H1 (cell line): ENCODE data around the gene NSA2. TPM values are rescaled to one million over a fixed set of nuclear protein-coding genes. Genes with fewer than 3 reads are reported as not detected.

Experiments used
- ATF3 ChIP-seq: IDR thresholded peaks from 2 replicates; pipeline ENCODE4 v1.6.1; 2011; ENCODE audit warnings: low read depth, mild to moderate bottlenecking, low read length; ENCODE audit not compliant: insufficient read depth
- CBX8 ChIP-seq: fragments of 300-800, 300-1000 bp; sonication (generic); IDR thresholded peaks from 2 replicates; pipeline ENCODE4 v1.7.1; 2016; ENCODE audit warnings: low read depth, low read length, borderline replicate concordance
- EGR1 ChIP-seq: IDR thresholded peaks from 2 replicates; pipeline ENCODE4 v1.6.1; 2011; ENCODE audit warnings: low read depth, low read length, borderline replicate concordance
- HDAC2 ChIP-seq, 2 experiments: fragments of 300-600 bp in 1 of 2; sonication (generic) in 1 of 2; IDR thresholded peaks; 2 replicates each; pipeline ENCODE4 v1.6.1; 2011 to 2012; ENCODE audit warnings: low read depth in 2 of 2, low read length in 2 of 2, mild to moderate bottlenecking in 2 of 2, moderate library complexity in 2 of 2, borderline replicate concordance in 1 of 2, inconsistent platforms in 1 of 2
- KDM1A ChIP-seq: fragments of 200-600, 300-600 bp; sonication (generic); IDR thresholded peaks from 2 replicates; pipeline ENCODE4 v1.7.1; 2016; ENCODE audit warnings: mild to moderate bottlenecking, low read length, borderline replicate concordance
- NANOG ChIP-seq: IDR thresholded peaks from 2 replicates; pipeline ENCODE4 v1.6.1; 2011; ENCODE audit warnings: low read length, low read depth, mild to moderate bottlenecking, inconsistent platforms; ENCODE audit not compliant: insufficient read depth, poor library complexity, severe bottlenecking
- SIN3A ChIP-seq, 2 experiments: IDR thresholded peaks in 1 of 2; conservative IDR thresholded peaks in 1 of 2; 2 replicates each; pipeline ENCODE4 v1.6.1; 2011 to 2012; ENCODE audit warnings: low read length in 2 of 2, improper control_type of control experiment in 1 of 2, low read depth in 1 of 2, mild to moderate bottlenecking in 1 of 2
- SIX5 ChIP-seq: IDR thresholded peaks from 2 replicates; pipeline ENCODE4 v1.6.1; 2011; ENCODE audit warnings: mild to moderate bottlenecking, low read depth, low read length
- YY1 ChIP-seq: IDR thresholded peaks from 2 replicates; pipeline ENCODE4 v1.6.1; 2011; ENCODE audit warnings: low read depth, mild to moderate bottlenecking, low read length
- polyA plus RNA-seq, 7 experiments: library from polyadenylated mRNA; depleted of rRNA in 3 of 7; stranded (reverse) in 5 of 7; unstranded in 2 of 7; fragments of >200 nt in 5 of 7; fragments of 200-250 nt in 2 of 7; gene quantifications; 1 replicate in 5 of 7; 2 replicates in 1 of 7; 4 replicates in 1 of 7; pipeline versions ENCODE4 v1.2.1 to v1.2.3, GENCODE V29; 2011 to 2013; ENCODE audit warnings: missing spikeins in 2 of 7, mixed read lengths in 2 of 7
- total RNA-seq: library from RNA; stranded (reverse); fragmentation: NEBNext Ultra II Directional; extraction: Animal tissue kit (Norgen Biotek cat#: 25700); gene quantifications from 2 replicates; pipeline ENCODE4 v1.2.1, GENCODE V29; 2021

NSA2 gene
- total and polyA plus RNA-seq, 2 of the 8 experiments (the other 6 are each of a cell fraction or from before 2014, with no cell fraction given), result 17.0 to 68.7 TPM

- TF ChIP-seq CBX8, result no peak
- TF ChIP-seq KDM1A, result no peak
- TF ChIP-seq YY1, result no peak
- no peak for TF ChIP-seq SIN3A (conservative IDR thresholded peaks at IDR 0.05 in 1 of 2, IDR thresholded peaks at IDR 0.05 in 1 of 2; ENCODE audit: low read depth in 1 of 2, low read length in 2 of 2)
- no peak for TF ChIP-seq HDAC2 (IDR thresholded peaks at IDR 0.05; ENCODE audit: borderline replicate concordance in 1 of 2, low read depth in 2 of 2, low read length in 2 of 2)
- no peak for TF ChIP-seq ATF3
- TF ChIP-seq SIX5, result no peak
- TF ChIP-seq NANOG, result no peak
- TF ChIP-seq EGR1, result no peak
- TF ChIP-seq, all 59 proteins: peak for 0
Measured at GRCh38 chr5:74801197-74801596, 34.1 kb downstream of the NSA2 start (continued).
